ENCODE data around the gene SEPTIN12.

SEPTIN12 gene

DNA sequence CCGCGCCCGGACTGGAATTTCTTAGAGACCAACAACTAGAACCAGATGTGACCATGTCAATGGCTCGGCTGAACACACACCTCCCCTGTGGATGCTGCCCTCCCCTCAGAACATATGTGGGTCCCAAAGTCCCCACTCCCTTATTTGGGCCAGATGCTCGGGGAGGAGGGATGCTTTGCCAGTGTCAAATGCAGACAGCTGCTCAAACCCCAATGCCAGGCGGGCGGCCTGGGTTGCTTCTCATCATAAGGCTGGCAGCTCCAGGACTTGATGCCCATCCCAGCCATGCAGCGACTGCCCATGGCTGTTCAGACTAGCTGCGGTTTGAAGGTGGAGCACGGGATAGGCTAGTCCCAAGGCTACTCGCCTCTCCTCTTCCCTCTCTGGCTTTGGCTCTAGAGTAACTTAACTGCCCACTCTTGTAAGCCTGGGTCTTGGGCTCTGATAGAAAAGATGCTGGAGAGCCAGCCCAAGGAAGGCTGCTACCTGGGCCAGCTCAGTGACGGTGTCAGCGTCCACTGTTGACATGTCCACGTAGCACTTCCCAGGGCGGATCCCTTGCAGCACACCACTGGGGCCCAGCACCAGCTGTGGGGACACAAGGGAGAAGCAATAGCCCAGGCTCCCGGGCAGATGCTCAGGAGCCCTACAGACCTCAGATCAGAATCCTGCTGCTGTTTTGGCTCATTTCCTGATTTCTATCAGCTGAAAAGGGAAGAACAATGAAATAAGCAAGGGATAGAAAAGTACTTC is 25.3 kb upstream of the SEPTIN12 start:
- Histone ChIP-seq H3K4me1 (ENCODE audit: insufficient read depth, low read length) (no peaks in the 10 kb centered on the region), H3K36me3 (ENCODE audit: insufficient read depth, low read length) (peaks cover 14% of the 10 kb centered on the region), H3K9ac (ENCODE audit: low read depth, low read length) (no peak overlapping the region), H3K9me3 (ENCODE audit: control insufficient read depth, insufficient read depth, low read length) (no peaks in the 10 kb centered on the region)

DNA sequence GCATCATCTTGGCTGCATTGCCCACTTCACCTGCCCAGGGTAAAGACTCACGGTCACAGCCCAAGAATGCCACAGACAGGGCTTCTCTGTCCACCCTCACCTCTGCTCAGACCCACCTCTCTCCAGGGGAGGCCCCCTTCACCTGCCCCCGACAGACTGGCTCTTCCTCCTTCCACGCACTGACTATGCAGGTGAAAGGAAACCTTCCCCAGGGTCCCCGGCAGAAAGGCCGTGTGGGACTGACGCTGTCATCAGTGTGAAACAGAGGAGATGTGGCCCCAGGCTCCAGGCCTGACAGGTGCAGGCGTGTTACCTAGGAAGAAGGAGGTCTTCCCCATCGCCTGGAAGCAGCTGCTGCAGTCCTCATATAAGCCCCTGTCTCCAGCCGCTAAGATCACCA is 23.6 kb upstream of the SEPTIN12 start:
- no peaks in the 10 kb centered on the region for H3K9me3 ChIP-seq (ENCODE audit: control insufficient read depth, insufficient read depth, low read length)
- no peak overlapping the region for H3K9ac ChIP-seq (ENCODE audit: low read depth, low read length)
- H3K36me3 ChIP-seq (ENCODE audit: insufficient read depth, low read length) = peaks cover 14% of the 10 kb centered on the region
- H3K4me1 ChIP-seq (ENCODE audit: insufficient read depth, low read length) = no peaks in the 10 kb centered on the region

DNA sequence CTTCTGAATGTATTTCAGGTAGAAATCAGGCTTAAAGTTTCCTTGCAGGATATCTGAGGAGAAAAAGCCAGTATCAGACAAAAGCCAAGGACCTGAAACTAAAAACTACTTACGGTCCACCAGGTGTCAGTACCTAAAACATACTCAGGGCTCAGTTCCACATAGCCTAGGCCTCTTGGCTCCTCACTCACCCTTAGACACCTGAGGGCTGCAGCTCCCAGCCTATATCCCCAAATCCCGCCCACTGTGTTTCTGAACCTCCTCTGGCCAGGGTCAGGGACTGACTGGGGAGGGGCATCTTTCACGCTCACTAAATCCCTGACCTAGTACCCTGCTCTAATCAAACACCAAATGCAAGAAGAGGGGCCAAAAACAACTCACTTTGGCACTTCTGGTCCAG is 23.1 kb upstream of the SEPTIN12 start:
- H3K9me3 ChIP-seq (ENCODE audit: control insufficient read depth, insufficient read depth, low read length) = no peaks in the 10 kb centered on the region
- peaks cover 14% of the 10 kb centered on the region for H3K36me3 ChIP-seq (ENCODE audit: insufficient read depth, low read length)

DNA sequence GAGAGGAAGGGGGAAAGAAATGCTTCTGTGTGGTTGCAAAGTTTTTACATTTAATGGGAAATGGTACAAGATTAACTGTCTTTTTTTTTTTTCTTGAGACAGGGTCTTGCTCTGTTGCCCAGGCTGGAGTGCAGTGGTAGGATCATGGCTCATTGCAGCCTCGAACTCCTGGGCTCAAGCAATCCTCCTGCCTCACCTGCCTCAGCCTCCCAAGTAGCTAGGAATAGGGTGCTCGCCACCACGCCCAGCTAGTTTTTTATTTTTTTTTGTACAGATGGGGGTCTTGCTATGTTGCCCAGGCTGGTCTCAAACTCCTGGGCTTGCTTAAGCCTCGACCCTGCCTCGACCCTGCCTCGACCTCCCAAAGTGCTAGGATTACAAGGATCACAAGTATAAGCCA is 18.1 kb upstream of the SEPTIN12 start:
- Histone ChIP-seq H3K9me3 (ENCODE audit: control insufficient read depth, insufficient read depth, low read length) (no peaks in the 10 kb centered on the region), H3K36me3 (ENCODE audit: insufficient read depth, low read length) (peaks cover 8% of the 10 kb centered on the region; the same call in 1 of the 2 replicates), H3K9ac (ENCODE audit: low read depth, low read length) (no peak overlapping the region), H3K4me1 (ENCODE audit: insufficient read depth, low read length) (no peaks in the 10 kb centered on the region)

More for the DNA sequence above, 23.1 kb upstream of the SEPTIN12 start:
- no peak overlapping the region for H3K9ac ChIP-seq (ENCODE audit: low read depth, low read length)
- no peaks in the 10 kb centered on the region for H3K4me1 ChIP-seq (ENCODE audit: insufficient read depth, low read length)

DNA sequence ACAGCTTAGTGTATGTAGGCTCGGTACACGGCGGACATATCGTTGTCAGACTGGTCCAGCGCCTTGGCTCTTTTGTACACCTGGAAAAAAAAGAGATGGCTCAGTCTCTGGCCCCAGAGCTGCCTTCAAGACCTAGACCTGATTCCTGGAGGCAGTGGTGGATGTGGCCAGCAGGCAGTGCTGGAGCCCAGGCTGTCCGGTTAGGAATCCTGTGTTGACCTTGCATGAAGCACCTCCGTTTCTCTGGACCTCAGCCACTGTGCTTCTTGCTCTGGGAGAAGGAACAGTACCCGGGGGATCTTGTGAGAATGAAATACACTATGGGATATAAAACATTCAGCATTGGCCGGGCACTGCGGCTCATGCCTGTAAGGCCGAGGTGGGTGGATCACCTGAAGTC is 17.1 kb upstream of the SEPTIN12 start:
- H3K36me3 ChIP-seq (ENCODE audit: insufficient read depth, low read length) = peaks cover 4% of the 10 kb centered on the region; the same call in 1 of the 2 replicates
- H3K9ac ChIP-seq (ENCODE audit: low read depth, low read length) = no peak overlapping the region

DNA sequence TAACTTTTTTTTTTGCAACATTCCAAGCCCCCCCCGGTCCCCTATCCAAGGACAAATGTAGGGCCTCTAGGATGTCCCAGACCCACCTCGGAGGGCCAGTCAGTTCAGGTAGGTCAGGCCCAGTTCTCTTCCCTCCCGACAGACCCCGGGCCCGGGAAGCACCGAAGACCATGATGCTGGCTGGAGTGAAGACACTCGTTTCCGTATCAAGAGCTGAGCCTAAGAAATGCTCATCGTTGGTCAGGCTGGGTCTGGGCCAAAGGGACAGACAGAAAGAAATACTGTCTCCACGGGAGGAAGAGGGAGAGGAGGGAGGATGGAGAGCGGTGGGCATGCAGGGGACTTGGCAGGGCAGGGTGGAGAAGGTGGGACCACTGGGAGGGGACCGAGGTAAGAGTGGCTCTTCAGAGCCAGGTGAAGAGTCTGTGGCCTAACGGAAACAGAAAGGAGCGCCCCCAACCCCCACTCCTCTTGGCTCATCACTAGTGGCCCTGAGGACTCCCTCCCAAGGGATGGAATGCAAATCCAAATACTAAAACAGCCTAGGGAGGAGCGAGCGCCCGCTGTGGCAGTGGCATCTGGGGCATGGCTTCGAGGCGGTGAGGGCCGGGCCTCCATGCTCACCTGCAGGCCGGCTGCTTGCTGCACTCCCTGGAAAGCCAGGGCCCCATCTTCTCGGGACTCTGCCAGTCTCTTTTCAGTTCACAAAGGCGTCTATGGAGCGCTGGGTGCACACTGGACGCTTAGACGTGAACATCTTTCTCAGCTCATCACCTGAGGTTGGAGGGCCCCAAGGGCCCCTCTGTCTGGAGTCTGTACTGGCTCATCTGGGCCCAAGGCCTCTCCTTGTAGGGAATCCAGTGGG is 16.0 kb upstream of the SEPTIN12 start:
- no peak overlapping the region for H3K9ac ChIP-seq (ENCODE audit: low read depth, low read length)
- no peaks in the 10 kb centered on the region for H3K9me3 ChIP-seq (ENCODE audit: control insufficient read depth, insufficient read depth, low read length)
- H3K36me3 ChIP-seq (ENCODE audit: insufficient read depth, low read length) = peaks cover 4% of the 10 kb centered on the region; the same call in 1 of the 2 replicates
- no peaks in the 10 kb centered on the region for H3K4me1 ChIP-seq (ENCODE audit: insufficient read depth, low read length)

More for the DNA sequence above, 17.1 kb upstream of the SEPTIN12 start:
- H3K4me1 ChIP-seq (ENCODE audit: insufficient read depth, low read length) = no peaks in the 10 kb centered on the region
- no peaks in the 10 kb centered on the region for H3K9me3 ChIP-seq (ENCODE audit: control insufficient read depth, insufficient read depth, low read length)

DNA sequence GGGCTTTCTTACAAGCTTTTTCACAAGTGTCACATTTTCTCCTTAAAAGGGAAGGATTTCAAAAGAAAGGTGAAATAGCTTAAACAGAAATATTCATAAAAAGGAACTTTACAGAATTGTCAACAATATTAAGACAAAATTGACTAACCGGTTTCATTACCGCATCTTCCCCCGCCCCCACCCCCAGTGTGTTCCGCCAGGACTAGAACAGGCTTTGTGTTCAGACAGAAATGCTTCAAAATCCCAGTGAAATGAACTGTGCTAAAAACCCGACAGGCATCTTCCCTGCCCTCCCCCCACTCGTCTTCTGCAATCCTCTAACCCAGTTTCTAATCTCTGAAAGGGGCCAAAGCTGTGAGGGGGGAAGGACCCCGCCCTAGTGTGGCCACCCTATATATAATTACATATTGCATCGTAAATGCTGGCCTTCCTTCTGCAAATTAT is 15.3 kb upstream of the SEPTIN12 start:
- peaks cover 4% of the 10 kb centered on the region; the same call in 1 of the 2 replicates for H3K36me3 ChIP-seq (ENCODE audit: insufficient read depth, low read length)
- H3K9ac ChIP-seq (ENCODE audit: low read depth, low read length) = peak overlapping the region; percentile 44
- H3K9me3 ChIP-seq (ENCODE audit: control insufficient read depth, insufficient read depth, low read length) = no peaks in the 10 kb centered on the region
- no peaks in the 10 kb centered on the region for H3K4me1 ChIP-seq (ENCODE audit: insufficient read depth, low read length)

DNA sequence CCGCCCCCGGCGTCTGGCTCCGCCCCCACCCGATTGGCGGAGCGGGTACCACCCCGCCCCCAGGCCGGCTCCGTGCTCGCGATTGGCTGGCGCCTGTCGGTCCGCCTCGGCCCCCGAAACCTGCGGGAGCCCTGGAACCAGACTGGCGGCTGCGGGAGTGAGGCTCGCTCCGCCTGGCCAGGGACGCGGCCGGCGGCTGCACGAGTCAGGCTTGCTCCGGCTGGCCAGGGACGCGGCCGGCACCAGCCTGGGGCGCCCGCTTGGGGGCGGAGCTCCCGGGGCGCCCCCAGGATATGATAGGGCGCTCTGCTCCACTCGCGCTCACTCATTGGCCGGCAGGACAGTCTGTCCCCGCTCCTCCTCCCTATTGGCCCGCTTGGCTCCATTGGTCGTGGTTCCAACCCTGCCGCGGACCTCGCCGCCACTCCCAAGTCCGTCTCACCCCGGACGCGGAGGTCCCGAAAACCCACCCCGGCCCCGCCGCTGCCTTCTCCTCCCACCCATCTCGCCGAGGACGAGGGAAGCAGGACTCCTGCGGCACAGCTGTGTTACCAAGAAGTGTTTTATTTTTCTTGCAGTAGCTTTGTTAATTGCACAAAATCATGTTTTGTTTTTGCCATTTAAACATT is 14.6 kb upstream of the SEPTIN12 start:
- Histone ChIP-seq H3K9ac (ENCODE audit: low read depth, low read length) (peak overlapping the region; percentile 44), H3K9me3 (ENCODE audit: control insufficient read depth, insufficient read depth, low read length) (no peaks in the 10 kb centered on the region), H3K4me1 (ENCODE audit: insufficient read depth, low read length) (no peaks in the 10 kb centered on the region), H3K36me3 (ENCODE audit: insufficient read depth, low read length) (peaks cover 4% of the 10 kb centered on the region; the same call in 1 of the 2 replicates)

DNA sequence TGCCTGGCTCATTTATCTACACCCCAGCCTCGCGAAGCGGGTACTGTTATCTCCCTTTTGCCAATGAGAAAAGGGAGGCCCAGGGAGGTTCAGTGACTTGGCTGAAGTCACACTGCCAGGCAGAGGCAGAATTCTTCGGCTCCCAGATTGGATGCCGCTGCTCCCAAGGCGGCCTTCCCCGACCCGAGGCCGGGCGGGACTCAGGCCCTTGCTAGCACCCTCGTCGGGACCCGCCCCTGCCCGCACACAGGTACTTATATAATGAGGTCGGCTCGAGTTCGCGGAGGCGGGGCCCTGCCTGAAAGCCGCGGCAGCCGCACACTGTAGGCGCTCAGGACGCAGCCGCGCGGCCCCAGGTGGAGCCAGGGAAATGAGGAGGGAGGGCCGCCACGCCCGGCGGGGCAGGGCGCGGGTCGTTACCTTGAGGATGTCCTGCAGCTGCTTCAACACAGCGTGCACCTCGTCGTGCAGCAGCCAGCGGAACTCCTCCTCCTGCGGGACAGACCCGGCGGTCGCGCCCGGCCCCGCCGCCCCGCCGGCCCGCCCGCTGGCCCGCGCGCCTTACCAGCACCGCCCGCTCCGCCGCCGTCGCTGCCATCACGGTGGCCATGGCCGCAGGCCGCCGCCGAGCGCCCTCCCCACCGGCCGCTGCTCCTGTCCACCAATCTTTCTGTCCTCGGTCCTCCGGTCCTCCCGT is 14.0 kb upstream of the SEPTIN12 start, which contains the start of gene ROGDI:
Gene ROGDI (minus strand): TSS at position 672 of the 697 bp plus-strand sequence. CDS start 62 bp downstream, at position 610.
- Histone ChIP-seq H3K9me3 (ENCODE audit: control insufficient read depth, insufficient read depth, low read length) (no peaks in the 10 kb centered on the region), H3K9ac (ENCODE audit: low read depth, low read length) (peak within 1 kb of the TSS; percentile 44), H3K4me1 (ENCODE audit: insufficient read depth, low read length) (no peaks in the 10 kb centered on the region), H3K36me3 (ENCODE audit: insufficient read depth, low read length) (no peaks in the 10 kb centered on the region; the same call in 1 of the 2 replicates)

DNA sequence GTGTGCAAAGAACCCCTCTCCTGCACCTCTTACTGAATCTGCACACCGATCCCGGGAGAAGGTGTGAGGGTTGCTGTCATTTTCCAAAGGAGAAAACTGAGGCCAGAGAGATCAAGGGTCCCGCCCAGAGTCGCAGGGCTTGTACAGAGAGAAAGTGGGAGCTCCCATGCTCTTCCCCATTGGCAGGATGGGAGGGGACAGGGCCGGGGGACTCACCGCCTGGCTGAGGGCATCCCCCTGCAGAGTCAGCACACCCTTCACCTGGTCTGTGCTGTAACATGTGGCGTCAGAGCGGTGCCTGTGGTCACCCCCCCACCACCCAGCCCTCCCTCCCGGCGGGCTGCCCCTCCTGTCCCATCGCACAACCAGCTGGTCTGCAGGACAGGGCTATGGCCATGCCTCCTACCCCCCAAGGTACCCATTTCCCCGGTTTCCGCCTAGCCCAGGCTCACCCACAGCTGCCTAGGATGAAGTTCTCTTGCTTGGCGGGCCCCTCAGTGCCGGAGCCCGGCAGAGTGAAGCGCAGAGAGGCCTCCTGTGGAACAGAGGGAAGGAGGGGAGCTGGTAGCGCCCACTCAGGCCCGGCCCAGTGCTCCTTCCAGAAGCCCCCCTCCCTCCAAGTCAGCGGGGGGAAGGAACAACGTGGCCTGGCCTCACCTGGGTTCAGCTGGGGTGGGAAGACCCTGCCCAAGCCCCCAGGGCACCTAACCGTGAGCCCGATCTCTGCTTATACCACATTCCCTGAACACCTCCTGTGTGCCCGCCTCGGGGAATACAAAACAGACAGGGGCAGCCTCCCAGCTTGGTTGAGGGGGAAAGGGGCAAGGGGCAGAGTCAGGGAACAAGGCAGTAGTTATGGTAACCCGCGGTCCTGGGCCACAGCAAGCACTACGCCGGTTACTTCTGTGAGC is 13.2 kb upstream of the SEPTIN12 start:
- H3K9me3 ChIP-seq (ENCODE audit: control insufficient read depth, insufficient read depth, low read length) = no peaks in the 10 kb centered on the region
- peak overlapping the region; percentile 44 for H3K9ac ChIP-seq (ENCODE audit: low read depth, low read length)
- H3K36me3 ChIP-seq (ENCODE audit: insufficient read depth, low read length) = no peaks in the 10 kb centered on the region
- no peaks in the 10 kb centered on the region for H3K4me1 ChIP-seq (ENCODE audit: insufficient read depth, low read length)

DNA sequence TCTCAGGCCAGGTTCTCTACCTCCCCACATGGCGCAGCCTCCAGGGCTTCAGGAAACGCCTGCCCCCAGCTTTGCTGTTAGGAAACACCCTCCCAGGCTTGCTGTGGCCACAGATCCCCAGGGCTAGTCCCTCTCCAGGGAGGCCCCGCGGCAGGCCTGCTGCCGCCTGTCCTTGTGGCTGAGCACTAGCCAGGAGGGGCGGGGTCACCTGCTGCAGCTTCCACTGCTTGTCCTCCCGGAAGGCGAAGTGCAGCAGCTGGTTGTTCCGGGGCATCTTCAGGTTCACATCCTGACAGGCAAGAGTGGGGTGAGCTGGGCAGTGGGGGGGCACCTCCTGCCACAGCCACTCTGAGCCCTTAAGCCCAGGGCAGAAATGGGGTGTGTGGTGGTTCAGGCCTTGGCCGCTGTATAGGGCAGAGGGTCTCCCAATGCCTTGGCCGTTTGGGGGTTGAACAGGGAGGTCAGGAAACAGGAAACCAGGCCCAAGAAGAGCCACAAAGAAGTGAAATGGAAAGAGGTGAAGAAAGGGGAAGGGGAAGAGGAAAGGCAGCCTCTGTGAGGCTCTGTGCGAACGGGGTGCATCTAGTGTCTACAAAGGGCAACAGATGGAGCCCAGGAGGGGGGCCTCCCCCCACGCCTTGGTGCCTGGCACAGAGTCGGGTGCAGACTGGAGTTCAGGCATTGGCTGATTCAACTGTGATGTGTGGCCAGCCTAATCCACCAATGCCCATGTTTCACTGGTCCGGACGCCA is 12.3 kb upstream of the SEPTIN12 start:
- Histone ChIP-seq H3K9me3 (ENCODE audit: control insufficient read depth, insufficient read depth, low read length) (no peaks in the 10 kb centered on the region), H3K9ac (ENCODE audit: low read depth, low read length) (no peak overlapping the region), H3K4me1 (ENCODE audit: insufficient read depth, low read length) (no peaks in the 10 kb centered on the region), H3K36me3 (ENCODE audit: insufficient read depth, low read length) (no peaks in the 10 kb centered on the region)

DNA sequence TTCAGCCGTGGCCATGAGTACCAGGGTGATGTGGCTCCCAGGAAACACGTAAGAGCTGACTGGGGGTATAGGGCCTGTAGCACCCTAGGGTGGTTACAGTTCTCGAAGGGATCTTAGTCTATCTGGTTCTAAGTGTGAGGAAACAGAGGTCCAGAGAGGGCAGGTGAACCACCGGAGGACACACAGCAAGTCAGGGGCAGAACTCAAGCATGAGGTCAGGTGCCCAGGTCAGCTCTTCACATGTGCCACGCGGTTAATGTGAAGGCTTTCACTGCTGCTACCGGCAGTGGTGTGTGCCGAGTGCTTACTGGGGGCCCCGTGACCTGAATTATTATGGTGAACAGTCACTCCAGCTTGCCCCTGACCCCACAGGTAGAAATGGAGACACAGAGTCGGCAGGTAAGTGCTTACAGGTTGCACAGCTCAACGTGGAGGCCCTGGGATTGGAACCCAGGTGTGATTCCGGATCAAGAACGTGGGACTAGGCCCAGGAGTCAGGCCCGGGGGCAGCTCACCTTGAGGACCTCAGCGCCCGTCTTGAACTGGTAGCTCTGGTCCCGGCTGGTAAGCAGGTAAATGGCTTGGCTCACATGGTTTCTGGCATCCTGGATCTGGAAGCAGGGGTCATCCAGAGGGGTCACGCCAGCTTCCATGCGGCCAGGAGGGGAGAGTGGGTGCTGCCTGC is 11.2 kb upstream of the SEPTIN12 start:
- H3K36me3 ChIP-seq (ENCODE audit: insufficient read depth, low read length) = no peaks in the 10 kb centered on the region
- H3K9me3 ChIP-seq (ENCODE audit: control insufficient read depth, insufficient read depth, low read length) = no peaks in the 10 kb centered on the region
- H3K4me1 ChIP-seq (ENCODE audit: insufficient read depth, low read length) = no peaks in the 10 kb centered on the region
- no peak overlapping the region for H3K9ac ChIP-seq (ENCODE audit: low read depth, low read length)

Data from ES-I3 (cell line).